ENCODE measurements around the gene MED6.

Gene MED6

DNA sequence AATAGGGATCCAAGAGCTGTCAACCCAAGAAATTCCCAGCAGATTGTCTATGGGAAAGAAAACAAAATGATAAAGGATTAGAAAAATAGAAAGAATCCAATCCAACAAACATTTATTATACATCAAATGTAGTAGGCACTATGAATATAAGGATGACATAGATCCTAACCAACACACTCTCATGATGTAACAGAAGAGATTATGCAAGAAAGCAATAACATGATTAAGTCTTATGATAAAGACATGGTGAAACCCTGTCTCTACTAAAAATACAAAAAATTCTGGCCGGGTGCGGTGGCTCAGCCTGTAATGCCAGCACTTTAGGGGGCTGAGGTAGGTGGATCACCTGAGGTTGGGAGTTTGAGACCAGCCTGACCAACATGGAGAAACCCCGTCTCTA, 2.7 kb downstream of the MED6 start:
- H3K4me3 ChIP-seq (ENCODE audit: low read depth, low read length), result no peak overlapping the region
- TF ChIP-seq MYC (IDR thresholded peaks at IDR 0.05; ENCODE audit: low read depth, low read length) (no peak), POLR2A (IDR thresholded peaks at IDR 0.05; ENCODE audit: extremely low read depth, insufficient read length) (no peak)
- TF ChIP-seq, protein P1, sequence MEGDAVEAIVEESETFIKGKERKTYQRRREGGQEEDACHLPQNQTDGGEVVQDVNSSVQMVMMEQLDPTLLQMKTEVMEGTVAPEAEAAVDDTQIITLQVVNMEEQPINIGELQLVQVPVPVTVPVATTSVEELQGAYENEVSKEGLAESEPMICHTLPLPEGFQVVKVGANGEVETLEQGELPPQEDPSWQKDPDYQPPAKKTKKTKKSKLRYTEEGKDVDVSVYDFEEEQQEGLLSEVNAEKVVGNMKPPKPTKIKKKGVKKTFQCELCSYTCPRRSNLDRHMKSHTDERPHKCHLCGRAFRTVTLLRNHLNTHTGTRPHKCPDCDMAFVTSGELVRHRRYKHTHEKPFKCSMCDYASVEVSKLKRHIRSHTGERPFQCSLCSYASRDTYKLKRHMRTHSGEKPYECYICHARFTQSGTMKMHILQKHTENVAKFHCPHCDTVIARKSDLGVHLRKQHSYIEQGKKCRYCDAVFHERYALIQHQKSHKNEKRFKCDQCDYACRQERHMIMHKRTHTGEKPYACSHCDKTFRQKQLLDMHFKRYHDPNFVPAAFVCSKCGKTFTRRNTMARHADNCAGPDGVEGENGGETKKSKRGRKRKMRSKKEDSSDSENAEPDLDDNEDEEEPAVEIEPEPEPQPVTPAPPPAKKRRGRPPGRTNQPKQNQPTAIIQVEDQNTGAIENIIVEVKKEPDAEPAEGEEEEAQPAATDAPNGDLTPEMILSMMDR (IDR thresholded peaks at IDR 0.05; ENCODE audit: low read depth, low read length), result no peak
- TF ChIP-seq, protein P2, sequence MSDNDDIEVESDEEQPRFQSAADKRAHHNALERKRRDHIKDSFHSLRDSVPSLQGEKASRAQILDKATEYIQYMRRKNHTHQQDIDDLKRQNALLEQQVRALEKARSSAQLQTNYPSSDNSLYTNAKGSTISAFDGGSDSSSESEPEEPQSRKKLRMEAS (IDR thresholded peaks at IDR 0.05; ENCODE audit: low read depth, low read length), result no peak
- no peak for DNase-seq (ENCODE audit: low read depth)

DNA sequence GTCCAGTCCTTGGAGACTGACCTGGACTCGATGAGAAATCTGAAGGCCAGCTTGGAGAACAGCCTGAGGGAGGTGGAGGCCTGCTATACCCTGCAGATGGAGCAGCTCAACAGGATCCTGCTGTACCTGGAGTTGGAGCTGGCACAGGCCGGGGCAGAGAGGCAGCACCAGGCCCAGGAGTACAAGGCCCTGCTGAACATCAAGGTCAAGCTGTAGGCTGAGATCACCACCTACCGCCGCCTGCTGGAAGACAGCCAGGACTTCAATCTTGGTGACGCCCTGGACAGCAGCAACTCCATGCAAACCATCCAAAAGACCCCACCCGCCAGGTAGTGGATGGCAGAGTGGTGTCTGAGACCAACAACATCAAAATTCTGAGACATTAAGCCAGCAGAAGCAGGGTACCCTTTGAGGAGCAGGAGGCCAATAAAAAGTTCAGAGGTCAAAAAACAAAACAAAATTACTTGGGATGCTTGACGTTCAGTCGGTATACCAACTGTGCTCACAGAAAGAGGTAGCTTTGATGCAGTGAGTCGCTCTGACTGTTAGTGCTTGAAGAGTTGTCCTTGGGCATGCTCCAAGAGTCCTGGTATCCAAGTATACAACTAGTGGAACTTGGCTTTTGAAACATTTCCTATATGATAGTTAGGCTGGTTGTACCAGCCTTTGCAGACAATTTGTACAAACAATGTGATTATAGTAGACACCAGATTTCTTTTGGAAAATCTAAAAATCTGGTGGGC, 4.8 kb downstream of the MED6 start:
- no peak for DNase-seq (ENCODE audit: low read depth)
- TF ChIP-seq MYC (IDR thresholded peaks at IDR 0.05; ENCODE audit: low read depth, low read length) (no peak), POLR2A (IDR thresholded peaks at IDR 0.05; ENCODE audit: extremely low read depth, insufficient read length) (no peak)
- TF ChIP-seq, protein P2 (IDR thresholded peaks at IDR 0.05; ENCODE audit: low read depth, low read length), result no peak
- TF ChIP-seq, protein P1 (IDR thresholded peaks at IDR 0.05; ENCODE audit: low read depth, low read length), result no peak
- H3K4me3 ChIP-seq (ENCODE audit: low read depth, low read length), result no peak overlapping the region

DNA sequence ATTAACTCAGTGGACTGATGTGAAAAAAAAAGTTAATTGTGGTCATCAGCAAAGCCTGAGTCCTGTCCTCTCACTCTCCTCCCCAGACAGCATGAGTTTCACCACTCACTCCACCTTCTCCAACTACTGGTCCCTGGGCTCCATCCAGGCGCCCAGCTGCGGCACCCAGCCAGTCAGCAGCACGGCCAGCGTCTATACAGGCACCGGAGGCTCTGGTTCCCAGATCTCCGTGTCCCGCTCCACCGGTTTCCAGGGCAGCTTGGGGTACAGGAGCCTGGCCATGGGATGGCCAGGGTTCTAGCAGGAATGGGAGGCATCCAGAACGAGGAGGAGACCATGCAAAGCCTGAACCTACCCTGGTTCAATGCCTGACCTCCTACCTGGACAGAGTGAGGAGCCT, 6.0 kb downstream of the MED6 start:
- no peak for DNase-seq (ENCODE audit: low read depth)
- H3K4me3 ChIP-seq (ENCODE audit: low read depth, low read length), result no peak overlapping the region
- no peak for TF ChIP-seq POLR2A (IDR thresholded peaks at IDR 0.05; ENCODE audit: extremely low read depth, insufficient read length)
- TF ChIP-seq, protein P2 (IDR thresholded peaks at IDR 0.05; ENCODE audit: low read depth, low read length), result no peak
- TF ChIP-seq, protein P1 (IDR thresholded peaks at IDR 0.05; ENCODE audit: low read depth, low read length), result no peak
- no peak for TF ChIP-seq MYC (IDR thresholded peaks at IDR 0.05; ENCODE audit: low read depth, low read length)

DNA sequence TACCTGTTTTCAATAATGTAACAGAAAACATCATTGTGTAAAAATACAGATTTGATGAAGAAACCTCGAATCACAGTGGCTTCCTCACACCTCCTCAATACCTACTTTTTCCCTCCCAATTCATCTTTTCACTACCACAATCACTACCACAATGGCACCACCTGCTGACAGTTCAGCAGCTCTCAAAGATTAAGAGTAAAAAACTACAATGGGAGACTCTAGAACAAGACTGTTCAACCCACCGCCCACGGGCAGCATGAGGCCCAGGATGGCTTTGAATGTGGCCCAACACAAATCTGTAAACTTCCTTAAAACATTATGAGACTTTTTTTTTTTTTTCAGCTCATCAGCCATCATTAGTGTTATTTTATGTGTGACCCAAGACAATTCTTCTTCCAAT, 15.2 kb downstream of the MED6 start:
- peak; percentile 17 for DNase-seq (ENCODE audit: low read depth)
- TF ChIP-seq POLR2A (IDR thresholded peaks at IDR 0.05; ENCODE audit: extremely low read depth, insufficient read length) (no peak), MYC (IDR thresholded peaks at IDR 0.05; ENCODE audit: low read depth, low read length) (no peak)
- TF ChIP-seq, protein P1 (IDR thresholded peaks at IDR 0.05; ENCODE audit: low read depth, low read length), result no peak
- TF ChIP-seq, protein P2 (IDR thresholded peaks at IDR 0.05; ENCODE audit: low read depth, low read length), result no peak
- no peak overlapping the region for H3K4me3 ChIP-seq (ENCODE audit: low read depth, low read length)

DNA sequence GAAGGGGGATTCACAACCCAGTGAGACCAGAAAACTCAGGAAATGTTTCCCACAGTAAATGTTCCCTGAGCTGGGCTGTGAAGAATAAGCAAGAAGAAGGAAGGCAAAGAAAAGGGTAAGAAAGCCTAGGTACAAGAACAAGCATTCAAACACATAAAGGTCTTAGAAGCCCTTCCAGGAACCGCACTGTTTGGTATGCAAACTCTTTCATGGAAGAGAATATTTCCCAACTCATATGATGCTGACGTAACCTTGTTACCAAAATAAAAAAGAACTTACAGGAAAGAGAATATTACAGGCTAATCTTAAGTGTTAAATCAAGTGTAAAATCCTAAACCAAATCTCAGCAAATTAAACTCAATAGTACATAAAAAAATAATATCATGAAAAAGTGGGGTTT, 23.6 kb downstream of the MED6 start:
- TF ChIP-seq, protein P2 (IDR thresholded peaks at IDR 0.05; ENCODE audit: low read depth, low read length), result no peak
- no peak for TF ChIP-seq POLR2A (IDR thresholded peaks at IDR 0.05; ENCODE audit: extremely low read depth, insufficient read length)
- TF ChIP-seq, protein P1 (IDR thresholded peaks at IDR 0.05; ENCODE audit: low read depth, low read length), result no peak
- TF ChIP-seq MYC (IDR thresholded peaks at IDR 0.05; ENCODE audit: low read depth, low read length), result no peak
- H3K4me3 ChIP-seq (ENCODE audit: low read depth, low read length), result no peak overlapping the region
- DNase-seq (ENCODE audit: low read depth), result no peak

Data from NB4 (cell line).